Liver (tissue), 3 donors: ENCODE results near the gene WWOX.

ENCODE experiments used
- ATF3 ChIP-seq: IDR thresholded peaks from 2 replicates; pipeline ENCODE4 v1.6.1; 2016; ENCODE audit warnings: antibody characterized with exemption
- FOXA1 ChIP-seq: IDR thresholded peaks from 2 replicates; pipeline ENCODE4 v1.6.1; 2016; ENCODE audit warnings: antibody characterized with exemption
- GABPA ChIP-seq, 2 donors: IDR thresholded peaks in 1 of 2; conservative IDR thresholded peaks in 1 of 2; 2 replicates each; pipeline ENCODE4 v1.6.1; 2016; ENCODE audit warnings: antibody characterized with exemption in 2 of 2, mild to moderate bottlenecking in 1 of 2, moderate library complexity in 1 of 2
- JUND ChIP-seq, 2 donors: IDR thresholded peaks; 2 replicates each; pipeline ENCODE4 v1.6.1; 2016; ENCODE audit warnings: antibody characterized with exemption in 2 of 2
- RAD21 ChIP-seq, 2 donors: IDR thresholded peaks; 2 replicates each; pipeline ENCODE4 v1.6.1; 2016; ENCODE audit warnings: antibody characterized with exemption in 2 of 2, mild to moderate bottlenecking in 2 of 2
- RXRA ChIP-seq, 2 donors: IDR thresholded peaks; 2 replicates each; pipeline ENCODE4 v1.6.1; 2017 to 2018; ENCODE audit warnings: antibody characterized with exemption in 2 of 2, mild to moderate bottlenecking in 1 of 2
- SP1 ChIP-seq: IDR thresholded peaks from 2 replicates; pipeline ENCODE4 v1.6.1; 2018; ENCODE audit warnings: antibody characterized with exemption, mild to moderate bottlenecking
- YY1 ChIP-seq: IDR thresholded peaks from 2 replicates; pipeline ENCODE4 v1.6.1; 2016; ENCODE audit warnings: antibody characterized with exemption, mild to moderate bottlenecking
- ZBTB33 ChIP-seq: IDR thresholded peaks from 2 replicates; pipeline ENCODE4 v1.6.1; 2016; ENCODE audit warnings: antibody characterized with exemption
- TF ChIP-seq, protein P1 (sequence below): fragments of 150-350 bp; IDR thresholded peaks from 2 replicates; pipeline ENCODE4 v1.5.1; 2017; ENCODE audit warnings: improper control_type of control experiment, low read depth, low read length; ENCODE audit not compliant: missing input control
- TF ChIP-seq, protein P2 (sequence below): IDR thresholded peaks from 2 replicates; pipeline ENCODE4 v1.6.1; 2016; ENCODE audit warnings: antibody characterized with exemption
- donor health status: healthy.
- donor health status: healthy.

DNA sequence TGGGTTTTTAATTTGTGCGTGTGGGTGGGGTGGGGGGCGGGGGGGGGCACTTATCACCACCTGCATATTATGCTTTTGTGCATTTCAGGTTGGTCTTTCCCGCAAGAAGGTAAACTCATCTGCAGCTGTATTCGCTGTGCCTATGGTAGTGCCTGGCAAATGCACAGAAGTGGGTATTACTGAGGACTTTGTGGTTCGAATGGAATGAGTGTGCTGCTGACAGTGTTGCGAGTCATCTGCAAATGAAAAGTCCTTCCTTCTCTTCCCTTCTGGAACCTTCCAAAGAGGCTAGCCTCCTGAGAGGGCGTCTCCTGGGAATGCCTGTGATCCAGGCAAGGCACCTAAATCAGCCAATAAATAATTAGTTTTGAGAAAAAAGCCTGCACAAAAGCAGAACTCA, 968.1 kb downstream of the WWOX start:
- TF ChIP-seq, protein P1, sequence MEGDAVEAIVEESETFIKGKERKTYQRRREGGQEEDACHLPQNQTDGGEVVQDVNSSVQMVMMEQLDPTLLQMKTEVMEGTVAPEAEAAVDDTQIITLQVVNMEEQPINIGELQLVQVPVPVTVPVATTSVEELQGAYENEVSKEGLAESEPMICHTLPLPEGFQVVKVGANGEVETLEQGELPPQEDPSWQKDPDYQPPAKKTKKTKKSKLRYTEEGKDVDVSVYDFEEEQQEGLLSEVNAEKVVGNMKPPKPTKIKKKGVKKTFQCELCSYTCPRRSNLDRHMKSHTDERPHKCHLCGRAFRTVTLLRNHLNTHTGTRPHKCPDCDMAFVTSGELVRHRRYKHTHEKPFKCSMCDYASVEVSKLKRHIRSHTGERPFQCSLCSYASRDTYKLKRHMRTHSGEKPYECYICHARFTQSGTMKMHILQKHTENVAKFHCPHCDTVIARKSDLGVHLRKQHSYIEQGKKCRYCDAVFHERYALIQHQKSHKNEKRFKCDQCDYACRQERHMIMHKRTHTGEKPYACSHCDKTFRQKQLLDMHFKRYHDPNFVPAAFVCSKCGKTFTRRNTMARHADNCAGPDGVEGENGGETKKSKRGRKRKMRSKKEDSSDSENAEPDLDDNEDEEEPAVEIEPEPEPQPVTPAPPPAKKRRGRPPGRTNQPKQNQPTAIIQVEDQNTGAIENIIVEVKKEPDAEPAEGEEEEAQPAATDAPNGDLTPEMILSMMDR, result no peak
- TF ChIP-seq ATF3 (no peak), RAD21 (IDR thresholded peaks at IDR 0.05) (no peak), SP1 (no peak), ZBTB33 (no peak), YY1 (no peak), RXRA (IDR thresholded peaks at IDR 0.05) (no peak), JUND (IDR thresholded peaks at IDR 0.05) (no peak), GABPA (IDR thresholded peaks at IDR 0.05 in 1 of 2, conservative IDR thresholded peaks at IDR 0.05 in 1 of 2) (no peak), FOXA1 (no peak)
- TF ChIP-seq, protein P2, sequence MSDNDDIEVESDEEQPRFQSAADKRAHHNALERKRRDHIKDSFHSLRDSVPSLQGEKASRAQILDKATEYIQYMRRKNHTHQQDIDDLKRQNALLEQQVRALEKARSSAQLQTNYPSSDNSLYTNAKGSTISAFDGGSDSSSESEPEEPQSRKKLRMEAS, result no peak
